K562 (cell line): ENCODE measurements around the gene TTC9B. TPM values are rescaled to one million over a fixed set of nuclear protein-coding genes. Genes with fewer than 3 reads are reported as not detected.

Experiments used
- CCAR2 ChIP-seq: fragments of 200-400 bp; formaldehyde crosslinking; IDR thresholded peaks from 2 replicates; pipeline ENCODE4 v1.6.1; 2017; ENCODE audit warnings: mild to moderate bottlenecking, low read depth, low read length
- CREM ChIP-seq: IDR thresholded peaks from 2 replicates; pipeline ENCODE4 v1.6.1; 2014; ENCODE audit warnings: antibody characterized with exemption, low read depth
- ETV5 ChIP-seq: sonication (generic); formaldehyde crosslinking; IDR thresholded peaks from 2 replicates; pipeline ENCODE4 v1.4.0; 2020; ENCODE audit warnings: low read depth, mild to moderate bottlenecking, missing genetic modification reagents
- GABPA ChIP-seq: fragments of 200-800 bp; sonication (Bioruptor generic); conservative IDR thresholded peaks from 2 replicates; pipeline ENCODE4 v1.6.1; 2016; ENCODE audit warnings: low read depth, missing genetic modification characterization, missing compliant biosample characterization
- GABPB1 ChIP-seq: sonication (generic); formaldehyde crosslinking; IDR thresholded peaks from 2 replicates; pipeline ENCODE4 v1.8.0; 2022; ENCODE audit warnings: mild to moderate bottlenecking, missing genetic modification reagents
- GATAD2B ChIP-seq: fragments of 450-650 bp; IDR thresholded peaks from 2 replicates; pipeline ENCODE4 v1.6.1; 2017; ENCODE audit warnings: mild to moderate bottlenecking, borderline replicate concordance
- MGA ChIP-seq: fragments of 450-650 bp; IDR thresholded peaks from 2 replicates; pipeline ENCODE4 v1.6.1; 2016; ENCODE audit warnings: mild to moderate bottlenecking, moderate library complexity
- SIX5 ChIP-seq, 2 experiments: IDR thresholded peaks; 2 replicates each; pipeline ENCODE4 v1.6.1; 2011; ENCODE audit warnings: low read length in 2 of 2, borderline replicate concordance in 1 of 2, low read depth in 1 of 2, mild to moderate bottlenecking in 1 of 2, moderate library complexity in 1 of 2; ENCODE audit not compliant: insufficient read depth in 1 of 2
- SMARCA4 ChIP-seq: fragments of 450-650 bp; IDR thresholded peaks from 2 replicates; pipeline ENCODE4 v1.6.1; 2016
- TRIM28 ChIP-seq: fragments of 450-650 bp; IDR thresholded peaks from 2 replicates; pipeline ENCODE4 v1.6.1; 2017
- ZKSCAN8 ChIP-seq: fragments of 200-800 bp; sonication (Bioruptor generic); IDR thresholded peaks from 2 replicates; pipeline ENCODE4 v1.6.1; 2016; ENCODE audit warnings: missing genetic modification characterization, missing compliant biosample characterization
- ZNF511 ChIP-seq: sonication (generic); formaldehyde crosslinking; IDR thresholded peaks from 2 replicates; pipeline ENCODE4 v1.8.0; 2022; ENCODE audit warnings: mild to moderate bottlenecking, missing genetic modification reagents
- polyA plus RNA-seq, 8 experiments: library from polyadenylated mRNA; depleted of rRNA in 4 of 8; stranded (reverse) in 5 of 8; unstranded in 3 of 8; fragments of >200 nt; fragmentation: Nextera tagmentation in 2 of 8; fragmentation: Illumina TruSeq in 1 of 8; extraction: Ambion mirVana in 2 of 8; extraction: Trizol in 1 of 8; gene quantifications; 2 replicates each; pipeline versions ENCODE4 v1.2.1 to v1.2.3, GENCODE V29; 2011 to 2014; ENCODE audit warnings: inconsistent platforms in 1 of 8, missing spikeins in 1 of 8
- total RNA-seq, 7 experiments: library from RNA; depleted of rRNA in 6 of 7; stranded (reverse); fragments of >200 nt in 6 of 7; fragmentation: Illumina TruSeq in 2 of 7; extraction: Trizol in 2 of 7; gene quantifications; 2 replicates each; pipeline versions ENCODE4 v1.2.1 to v1.2.3, GENCODE V29; 2011 to 2021; ENCODE audit warnings: low replicate concordance in 1 of 7
- TF ChIP-seq, protein P1 (sequence below): sonication (generic); formaldehyde crosslinking; IDR thresholded peaks from 2 replicates; pipeline ENCODE4 v1.8.1; 2023; ENCODE audit warnings: mild to moderate bottlenecking, missing genetic modification reagents

TTC9B gene
- total and polyA plus RNA-seq, 9 of the 15 experiments (the other 6 are each of a cell fraction or from before 2014, with no cell fraction given): 0.06 to 0.14 TPM; not detected in 7

DNA sequence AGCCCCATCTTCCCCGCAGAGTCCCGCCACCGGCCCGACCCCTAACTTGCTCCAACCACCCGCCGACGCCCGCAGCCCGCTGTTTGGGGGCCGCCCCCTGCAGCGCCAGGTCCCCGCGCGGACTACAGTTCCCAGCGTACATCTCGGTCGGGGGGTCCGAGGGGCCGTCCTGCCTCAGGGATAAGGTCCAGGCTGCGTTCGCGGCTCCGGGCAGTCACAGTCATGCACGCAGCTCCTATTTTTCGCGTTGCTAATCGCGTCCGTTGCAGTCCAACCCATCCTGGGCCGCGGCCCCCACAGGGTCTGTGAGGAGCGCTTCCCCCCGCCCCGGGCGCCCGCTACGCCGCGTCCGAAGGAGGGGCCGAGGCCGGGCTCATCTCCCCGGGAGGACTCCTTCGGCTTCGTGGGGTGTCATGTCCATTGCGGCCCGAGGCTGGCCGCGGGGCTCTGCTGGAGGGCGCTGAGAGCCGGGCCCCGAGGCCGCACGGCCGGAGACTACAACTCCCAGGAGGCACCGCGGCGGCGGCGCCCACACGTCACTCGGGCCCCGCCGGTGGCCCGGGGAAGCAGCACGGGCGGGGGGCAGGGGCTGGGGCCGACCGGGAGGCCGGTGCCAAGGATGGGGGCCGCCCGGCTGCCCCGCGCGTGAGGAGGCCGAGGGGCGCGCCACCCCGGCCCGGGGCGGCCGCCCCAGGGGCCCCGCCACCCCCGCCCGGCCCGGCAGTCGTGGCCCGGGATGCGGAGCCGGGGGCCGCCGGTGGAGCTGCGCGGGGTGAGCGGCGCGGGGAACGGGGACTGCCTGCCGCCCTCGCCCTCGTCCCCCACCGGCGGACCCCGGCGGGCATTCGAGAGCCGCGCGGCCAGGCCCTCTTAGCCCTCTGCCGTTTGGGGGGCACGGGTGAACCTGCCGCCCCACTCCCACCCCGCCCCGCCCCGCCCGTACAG is 27.0 kb downstream of the TTC9B start, which contains the start of gene MAP3K10 (continued):
- 0 out of 2 replicates have a peak, but pooled peaks have one; percentile 2 for TF ChIP-seq MGA
- TF ChIP-seq ZKSCAN8 (CRISPR knock-in tag): no peak
- no peak; the same call in none of the 2 replicates for TF ChIP-seq GABPA (tag)
- TF ChIP-seq, protein P1, sequence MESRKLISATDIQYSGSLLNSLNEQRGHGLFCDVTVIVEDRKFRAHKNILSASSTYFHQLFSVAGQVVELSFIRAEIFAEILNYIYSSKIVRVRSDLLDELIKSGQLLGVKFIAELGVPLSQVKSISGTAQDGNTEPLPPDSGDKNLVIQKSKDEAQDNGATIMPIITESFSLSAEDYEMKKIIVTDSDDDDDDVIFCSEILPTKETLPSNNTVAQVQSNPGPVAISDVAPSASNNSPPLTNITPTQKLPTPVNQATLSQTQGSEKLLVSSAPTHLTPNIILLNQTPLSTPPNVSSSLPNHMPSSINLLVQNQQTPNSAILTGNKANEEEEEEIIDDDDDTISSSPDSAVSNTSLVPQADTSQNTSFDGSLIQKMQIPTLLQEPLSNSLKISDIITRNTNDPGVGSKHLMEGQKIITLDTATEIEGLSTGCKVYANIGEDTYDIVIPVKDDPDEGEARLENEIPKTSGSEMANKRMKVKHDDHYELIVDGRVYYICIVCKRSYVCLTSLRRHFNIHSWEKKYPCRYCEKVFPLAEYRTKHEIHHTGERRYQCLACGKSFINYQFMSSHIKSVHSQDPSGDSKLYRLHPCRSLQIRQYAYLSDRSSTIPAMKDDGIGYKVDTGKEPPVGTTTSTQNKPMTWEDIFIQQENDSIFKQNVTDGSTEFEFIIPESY (CRISPR knock-in tag): 0 out of 2 replicates have a peak, but pooled peaks have one; percentile 46
- peak; percentile 96 for TF ChIP-seq CREM
- TF ChIP-seq TRIM28: no peak
- no peak for TF ChIP-seq SMARCA4
- peak; percentile 82 for TF ChIP-seq ZNF511 (CRISPR knock-in tag)
- peak; percentile 57 for TF ChIP-seq GABPB1 (CRISPR knock-in tag)
- 0 out of 2 replicates have a peak, but pooled peaks have one; percentile 37 for TF ChIP-seq ETV5 (CRISPR knock-in tag)
- TF ChIP-seq CCAR2: no peak
- TF ChIP-seq GATAD2B: 0 out of 2 replicates have a peak, but pooled peaks have one; percentile 41
- peak; percentile 77 to 89 for TF ChIP-seq SIX5 (IDR thresholded peaks at IDR 0.05; ENCODE audit: borderline replicate concordance in 1 of 2, insufficient read depth in 1 of 2, low read depth in 1 of 2, low read length in 2 of 2)
